GM12878 (cell line): ENCODE measurements around the gene SCLT1.

Experiments used
- BACH1 ChIP-seq: fragments of 450-650 bp; IDR thresholded peaks from 2 replicates; pipeline ENCODE4 v1.6.1; 2017; ENCODE audit warnings: mild to moderate bottlenecking, borderline replicate concordance
- CTCF ChIP-seq, 3 experiments: IDR thresholded peaks in 2 of 3; conservative IDR thresholded peaks in 1 of 3; 2 replicates each; pipeline ENCODE4 v1.5.1; 2011; ENCODE audit warnings: low read depth in 3 of 3, low read length in 3 of 3, mild to moderate bottlenecking in 3 of 3, control low read depth in 2 of 3, moderate library complexity in 2 of 3, inconsistent platforms in 1 of 3, mixed read lengths in 1 of 3; ENCODE audit not compliant: control insufficient read depth in 2 of 3, insufficient read depth in 1 of 3; ENCODE audit errors: extremely low read depth in 1 of 3
- ELK1 ChIP-seq: IDR thresholded peaks from 2 replicates; pipeline ENCODE4 v1.6.1; 2012; ENCODE audit warnings: low read depth, low read length, improper control_type of control experiment
- GABPA ChIP-seq: IDR thresholded peaks from 2 replicates; pipeline ENCODE4 v1.6.1; 2014; ENCODE audit warnings: antibody characterized with exemption, low read depth, mild to moderate bottlenecking, inconsistent platforms
- MXI1 ChIP-seq: fragments of 150-350 bp; IDR thresholded peaks from 2 replicates; pipeline ENCODE4 v1.6.1; 2011; ENCODE audit warnings: low read depth, mild to moderate bottlenecking, inconsistent platforms, low read length, improper control_type of control experiment
- SIN3A ChIP-seq: IDR thresholded peaks from 2 replicates; pipeline ENCODE4 v1.6.1; 2012; ENCODE audit warnings: low read depth, low read length, improper control_type of control experiment
- SP1 ChIP-seq: IDR thresholded peaks from one replicate; pipeline ENCODE4 v1.6.1; 2011; ENCODE audit warnings: low read depth, low read length
- SPI1 ChIP-seq: IDR thresholded peaks from 2 replicates; pipeline ENCODE4 v1.6.1; 2011; ENCODE audit warnings: low read depth, mild to moderate bottlenecking, low read length, moderate library complexity, borderline replicate concordance; ENCODE audit not compliant: insufficient read depth
- STAT1 ChIP-seq: fragments of 450-650 bp; conservative IDR thresholded peaks from 2 replicates; pipeline ENCODE4 v1.6.1; 2014; ENCODE audit warnings: antibody characterized with exemption, mild to moderate bottlenecking
- USF2 ChIP-seq: IDR thresholded peaks from 2 replicates; pipeline ENCODE4 v1.6.1; 2011; ENCODE audit warnings: low read depth, low read length, improper control_type of control experiment, borderline replicate concordance

- TF ChIP-seq SIN3A (no peak), SPI1 (no peak), MXI1 (no peak), SP1 (no peak), STAT1 (no peak), BACH1 (no peak), ELK1 (no peak), GABPA (no peak), CTCF (IDR thresholded peaks at IDR 0.05 in 2 of 3, conservative IDR thresholded peaks at IDR 0.05 in 1 of 3; ENCODE audit: control insufficient read depth in 2 of 3, extremely low read depth in 1 of 3, insufficient read depth in 1 of 3, low read depth in 3 of 3, low read length in 3 of 3) (no peak), USF2 (no peak)
Measured at GRCh38 chr4:129046055-129046959, 47.0 kb downstream of the SCLT1 start.
